WTC11 (cell line): ENCODE data around the gene MET. TPM values are rescaled to one million over a fixed set of nuclear protein-coding genes. Genes with fewer than 3 reads are reported as not detected.

Source experiments
- ATAC-seq: fragments of 200-7000 bp; cut with Tn5 transposase; 2 replicates; pipeline ENCODE4 v1.10.0; 2021; ENCODE audit warnings: mild to moderate bottlenecking, moderate library complexity
- CTCF ChIA-PET: fragments of 300-600 bp; sonication (Branson Sonifier 250); formaldehyde crosslinking; loops from one replicate; lab custom pipeline; 2021; ENCODE audit warnings: antibody characterized with exemption; lab: Charles Lee
- POLR2A ChIA-PET: fragments of 350-600 bp; sonication (Branson Sonifier 250); formaldehyde crosslinking; loops from one replicate; lab custom pipeline; 2021; ENCODE audit warnings: antibody characterized with exemption; lab: Charles Lee
- DNase-seq: peaks from one replicate; pipeline ENCODE4 v3.0.0; 2021; ENCODE audit warnings: low spot score
- H3K27ac Mint-ChIP-seq: 2 replicates; pipeline ENCODE4 v1.8.0; 2021; ENCODE audit warnings: mixed read lengths
- H3K27me3 Mint-ChIP-seq: 2 replicates; pipeline ENCODE4 v1.8.0; 2021; ENCODE audit warnings: low read depth, mild to moderate bottlenecking, moderate library complexity, mixed read lengths
- H3K36me3 Mint-ChIP-seq: 2 replicates; pipeline ENCODE4 v1.8.0; 2021; ENCODE audit warnings: mixed read lengths
- H3K4me1 Mint-ChIP-seq: 2 replicates; pipeline ENCODE4 v1.8.0; 2022; ENCODE audit warnings: mixed read lengths
- H3K4me3 Mint-ChIP-seq: 2 replicates; pipeline ENCODE4 v1.8.0; 2021; ENCODE audit warnings: mild to moderate bottlenecking, moderate library complexity, mixed read lengths
- H3K9me3 Mint-ChIP-seq: 2 replicates; pipeline ENCODE4 v1.8.0; 2021; ENCODE audit warnings: mixed read lengths
- ATF1 ChIP-seq: sonication (generic); formaldehyde crosslinking; IDR thresholded peaks from 2 replicates; pipeline ENCODE4 v1.8.1; 2023; ENCODE audit warnings: mild to moderate bottlenecking, moderate library complexity, missing genetic modification reagents
- CREB1 ChIP-seq: sonication (generic); formaldehyde crosslinking; IDR thresholded peaks from 2 replicates; pipeline ENCODE4 v1.8.0; 2023; ENCODE audit warnings: mild to moderate bottlenecking, missing genetic modification reagents
- ETV6 ChIP-seq: sonication (generic); formaldehyde crosslinking; IDR thresholded peaks from 2 replicates; pipeline ENCODE4 v1.8.1; 2022; ENCODE audit warnings: mild to moderate bottlenecking, missing genetic modification reagents
- GABPB1 ChIP-seq: sonication (generic); formaldehyde crosslinking; IDR thresholded peaks from 2 replicates; pipeline ENCODE4 v1.8.1; 2023; ENCODE audit warnings: mild to moderate bottlenecking, missing genetic modification reagents
- GRHL2 ChIP-seq: fragments of 250-450 bp; sonication (Bioruptor Pico); IDR thresholded peaks from 2 replicates; pipeline ENCODE4 v1.8.0; 2022; ENCODE audit warnings: mild to moderate bottlenecking, moderate library complexity; ENCODE audit not compliant: insufficient replicate concordance, severe bottlenecking
- JAZF1 ChIP-seq: fragments of 250-450 bp; sonication (Bioruptor Pico); IDR thresholded peaks from 2 replicates; pipeline ENCODE4 v1.9.0; 2021; ENCODE audit warnings: moderate library complexity, mild to moderate bottlenecking, inconsistent platforms
- JUN ChIP-seq: sonication (generic); formaldehyde crosslinking; IDR thresholded peaks from 2 replicates; pipeline ENCODE4 v1.8.0; 2023; ENCODE audit warnings: mild to moderate bottlenecking, missing genetic modification reagents
- PRRX2 ChIP-seq: fragments of 250-450 bp; sonication (Bioruptor Pico); IDR thresholded peaks from 2 replicates; pipeline ENCODE4 v1.8.0; 2021; ENCODE audit warnings: mild to moderate bottlenecking
- SMAD3 ChIP-seq: sonication (generic); formaldehyde crosslinking; IDR thresholded peaks from 2 replicates; pipeline ENCODE4 v1.8.0; 2022; ENCODE audit warnings: missing genetic modification reagents, mild to moderate bottlenecking, borderline replicate concordance
- SP1 ChIP-seq: sonication (generic); formaldehyde crosslinking; conservative IDR thresholded peaks from 2 replicates; pipeline ENCODE4 v1.8.1; 2022; ENCODE audit warnings: missing genetic modification reagents
- TEAD4 ChIP-seq: sonication (generic); formaldehyde crosslinking; IDR thresholded peaks from 2 replicates; pipeline ENCODE4 v1.8.0; 2022; ENCODE audit warnings: mild to moderate bottlenecking, missing genetic modification reagents
- ZNF121 ChIP-seq: sonication (generic); formaldehyde crosslinking; IDR thresholded peaks from 2 replicates; pipeline ENCODE4 v1.8.0; 2023; ENCODE audit warnings: missing genetic modification reagents
- ZNF416 ChIP-seq: fragments of 250-450 bp; sonication (Bioruptor Pico); IDR thresholded peaks from 2 replicates; pipeline ENCODE4 v1.9.0; 2021; ENCODE audit warnings: mild to moderate bottlenecking, inconsistent platforms
- ZNF671 ChIP-seq: fragments of 250-450 bp; sonication (Bioruptor Pico); IDR thresholded peaks from 2 replicates; pipeline ENCODE4 v1.8.0; 2021; ENCODE audit warnings: mild to moderate bottlenecking
- total RNA-seq: library from RNA; stranded (reverse); gene quantifications from 3 replicates; pipeline ENCODE4 v1.2.3, GENCODE V29; 2021
- TF ChIP-seq, protein P1 (sequence below): sonication (generic); formaldehyde crosslinking; IDR thresholded peaks from 2 replicates; pipeline ENCODE4 v1.8.0; 2023; ENCODE audit warnings: missing genetic modification reagents, mild to moderate bottlenecking, borderline replicate concordance
- TF ChIP-seq, protein P2 (sequence below): sonication (generic); formaldehyde crosslinking; IDR thresholded peaks from 2 replicates; pipeline ENCODE4 v1.8.1; 2023; ENCODE audit warnings: mild to moderate bottlenecking, missing genetic modification reagents, moderate library complexity
- TF ChIP-seq, protein P3 (sequence below): sonication (generic); formaldehyde crosslinking; IDR thresholded peaks from 2 replicates; pipeline ENCODE4 v1.8.1; 2023; ENCODE audit warnings: mild to moderate bottlenecking, moderate library complexity, missing genetic modification reagents
- TF ChIP-seq, protein P4 (sequence below): sonication (generic); formaldehyde crosslinking; IDR thresholded peaks from 2 replicates; pipeline ENCODE4 v1.8.0; 2022; ENCODE audit warnings: mild to moderate bottlenecking, missing genetic modification reagents
- TF ChIP-seq, protein P5 (sequence below): sonication (generic); formaldehyde crosslinking; IDR thresholded peaks from 2 replicates; pipeline ENCODE4 v1.8.0; 2022; ENCODE audit warnings: mild to moderate bottlenecking, missing genetic modification reagents
- TF ChIP-seq, protein P6 (sequence below): sonication (generic); formaldehyde crosslinking; IDR thresholded peaks from 2 replicates; pipeline ENCODE4 v1.8.1; 2023; ENCODE audit warnings: mild to moderate bottlenecking, missing genetic modification reagents

Gene MET
- total RNA-seq, 1 experiment from 2014 or later = 9.4 TPM

DNA sequence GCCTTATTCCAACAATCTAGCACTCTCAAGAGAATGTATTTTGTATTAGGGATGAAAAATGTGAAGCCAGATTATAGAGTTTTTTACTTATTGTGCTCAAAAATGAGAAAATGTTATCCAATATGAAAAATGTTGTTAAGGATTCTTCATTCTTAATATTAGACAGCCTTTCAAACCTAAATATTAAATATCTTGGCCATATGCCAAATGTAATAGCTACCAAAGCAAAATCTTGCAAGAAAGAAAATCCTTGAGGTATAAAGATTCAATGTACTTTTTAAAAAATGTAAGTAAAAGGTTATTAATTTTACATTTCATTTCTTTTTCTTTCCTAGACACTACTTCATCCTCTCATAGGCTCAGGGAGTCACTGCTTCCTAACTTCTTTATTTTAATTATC, 33.4 kb downstream of the MET start:
- Mint-ChIP-seq H3K27me3 (no peaks in the 10 kb centered on the region), H3K9me3 (no peaks in the 10 kb centered on the region), H3K27ac (no peak overlapping the region), H3K4me1 (peaks cover 33% of the 10 kb centered on the region), H3K4me3 (no peak overlapping the region), H3K36me3 (no peaks in the 10 kb centered on the region)
- DNase-seq = no peak
- ChIA-PET POLR2A (no interaction called here), CTCF (no interaction called here)
- TF ChIP-seq ETV6 (CRISPR knock-in tag) (no peak), SP1 (CRISPR knock-in tag) (no peak), JAZF1 (no peak), GRHL2 (CRISPR knock-in tag) (no peak), GABPB1 (CRISPR knock-in tag) (no peak), SMAD3 (CRISPR knock-in tag) (no peak)
- TF ChIP-seq, protein P1, sequence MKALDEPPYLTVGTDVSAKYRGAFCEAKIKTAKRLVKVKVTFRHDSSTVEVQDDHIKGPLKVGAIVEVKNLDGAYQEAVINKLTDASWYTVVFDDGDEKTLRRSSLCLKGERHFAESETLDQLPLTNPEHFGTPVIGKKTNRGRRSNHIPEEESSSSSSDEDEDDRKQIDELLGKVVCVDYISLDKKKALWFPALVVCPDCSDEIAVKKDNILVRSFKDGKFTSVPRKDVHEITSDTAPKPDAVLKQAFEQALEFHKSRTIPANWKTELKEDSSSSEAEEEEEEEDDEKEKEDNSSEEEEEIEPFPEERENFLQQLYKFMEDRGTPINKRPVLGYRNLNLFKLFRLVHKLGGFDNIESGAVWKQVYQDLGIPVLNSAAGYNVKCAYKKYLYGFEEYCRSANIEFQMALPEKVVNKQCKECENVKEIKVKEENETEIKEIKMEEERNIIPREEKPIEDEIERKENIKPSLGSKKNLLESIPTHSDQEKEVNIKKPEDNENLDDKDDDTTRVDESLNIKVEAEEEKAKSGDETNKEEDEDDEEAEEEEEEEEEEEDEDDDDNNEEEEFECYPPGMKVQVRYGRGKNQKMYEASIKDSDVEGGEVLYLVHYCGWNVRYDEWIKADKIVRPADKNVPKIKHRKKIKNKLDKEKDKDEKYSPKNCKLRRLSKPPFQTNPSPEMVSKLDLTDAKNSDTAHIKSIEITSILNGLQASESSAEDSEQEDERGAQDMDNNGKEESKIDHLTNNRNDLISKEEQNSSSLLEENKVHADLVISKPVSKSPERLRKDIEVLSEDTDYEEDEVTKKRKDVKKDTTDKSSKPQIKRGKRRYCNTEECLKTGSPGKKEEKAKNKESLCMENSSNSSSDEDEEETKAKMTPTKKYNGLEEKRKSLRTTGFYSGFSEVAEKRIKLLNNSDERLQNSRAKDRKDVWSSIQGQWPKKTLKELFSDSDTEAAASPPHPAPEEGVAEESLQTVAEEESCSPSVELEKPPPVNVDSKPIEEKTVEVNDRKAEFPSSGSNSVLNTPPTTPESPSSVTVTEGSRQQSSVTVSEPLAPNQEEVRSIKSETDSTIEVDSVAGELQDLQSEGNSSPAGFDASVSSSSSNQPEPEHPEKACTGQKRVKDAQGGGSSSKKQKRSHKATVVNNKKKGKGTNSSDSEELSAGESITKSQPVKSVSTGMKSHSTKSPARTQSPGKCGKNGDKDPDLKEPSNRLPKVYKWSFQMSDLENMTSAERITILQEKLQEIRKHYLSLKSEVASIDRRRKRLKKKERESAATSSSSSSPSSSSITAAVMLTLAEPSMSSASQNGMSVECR (CRISPR knock-in tag) = no peak
- TF ChIP-seq, protein P2, sequence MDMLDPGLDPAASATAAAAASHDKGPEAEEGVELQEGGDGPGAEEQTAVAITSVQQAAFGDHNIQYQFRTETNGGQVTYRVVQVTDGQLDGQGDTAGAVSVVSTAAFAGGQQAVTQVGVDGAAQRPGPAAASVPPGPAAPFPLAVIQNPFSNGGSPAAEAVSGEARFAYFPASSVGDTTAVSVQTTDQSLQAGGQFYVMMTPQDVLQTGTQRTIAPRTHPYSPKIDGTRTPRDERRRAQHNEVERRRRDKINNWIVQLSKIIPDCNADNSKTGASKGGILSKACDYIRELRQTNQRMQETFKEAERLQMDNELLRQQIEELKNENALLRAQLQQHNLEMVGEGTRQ (CRISPR knock-in tag) = no peak
- TF ChIP-seq, protein P3, sequence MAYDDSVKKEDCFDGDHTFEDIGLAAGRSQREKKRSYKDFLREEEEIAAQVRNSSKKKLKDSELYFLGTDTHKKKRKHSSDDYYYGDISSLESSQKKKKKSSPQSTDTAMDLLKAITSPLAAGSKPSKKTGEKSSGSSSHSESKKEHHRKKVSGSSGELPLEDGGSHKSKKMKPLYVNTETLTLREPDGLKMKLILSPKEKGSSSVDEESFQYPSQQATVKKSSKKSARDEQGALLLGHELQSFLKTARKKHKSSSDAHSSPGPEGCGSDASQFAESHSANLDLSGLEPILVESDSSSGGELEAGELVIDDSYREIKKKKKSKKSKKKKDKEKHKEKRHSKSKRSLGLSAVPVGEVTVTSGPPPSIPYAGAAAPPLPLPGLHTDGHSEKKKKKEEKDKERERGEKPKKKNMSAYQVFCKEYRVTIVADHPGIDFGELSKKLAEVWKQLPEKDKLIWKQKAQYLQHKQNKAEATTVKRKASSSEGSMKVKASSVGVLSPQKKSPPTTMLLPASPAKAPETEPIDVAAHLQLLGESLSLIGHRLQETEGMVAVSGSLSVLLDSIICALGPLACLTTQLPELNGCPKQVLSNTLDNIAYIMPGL (CRISPR knock-in tag) = no peak
- TF ChIP-seq, protein P4, sequence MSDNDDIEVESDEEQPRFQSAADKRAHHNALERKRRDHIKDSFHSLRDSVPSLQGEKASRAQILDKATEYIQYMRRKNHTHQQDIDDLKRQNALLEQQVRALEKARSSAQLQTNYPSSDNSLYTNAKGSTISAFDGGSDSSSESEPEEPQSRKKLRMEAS (CRISPR knock-in tag) = no peak
- TF ChIP-seq, protein P5, sequence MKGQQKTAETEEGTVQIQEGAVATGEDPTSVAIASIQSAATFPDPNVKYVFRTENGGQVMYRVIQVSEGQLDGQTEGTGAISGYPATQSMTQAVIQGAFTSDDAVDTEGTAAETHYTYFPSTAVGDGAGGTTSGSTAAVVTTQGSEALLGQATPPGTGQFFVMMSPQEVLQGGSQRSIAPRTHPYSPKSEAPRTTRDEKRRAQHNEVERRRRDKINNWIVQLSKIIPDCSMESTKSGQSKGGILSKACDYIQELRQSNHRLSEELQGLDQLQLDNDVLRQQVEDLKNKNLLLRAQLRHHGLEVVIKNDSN = no peak
- no peak for ATAC-seq

DNA sequence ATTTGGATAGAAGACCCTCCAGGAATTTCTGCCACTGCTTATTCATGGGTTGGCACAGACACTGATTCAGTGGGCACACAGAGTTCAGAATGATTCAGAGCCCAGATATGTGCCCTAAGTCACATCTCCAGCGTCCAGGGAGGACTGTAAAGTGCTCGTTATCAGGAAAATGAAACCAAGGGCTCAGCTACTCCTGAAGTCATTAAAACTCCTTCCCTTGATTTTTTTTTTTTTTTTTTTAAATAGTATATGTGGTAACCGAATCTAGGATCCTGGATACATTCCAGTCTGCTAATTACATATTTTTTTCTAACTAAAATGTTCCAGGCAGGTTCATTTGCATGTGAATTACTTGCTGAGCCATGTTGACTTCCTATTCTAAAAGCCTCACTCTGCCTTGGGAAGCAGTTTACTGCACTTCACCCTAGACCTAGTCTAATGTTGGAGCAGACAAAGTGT, 34.7 kb downstream of the MET start:
- no peaks in the 10 kb centered on the region for H3K36me3 Mint-ChIP-seq
- POLR2A ChIA-PET = interaction anchor here (0.6 kb wide), 1 partner anchor 30 kb away, joined by 3 read pairs; no protein-coding TSS in a partner anchor
- H3K27me3 Mint-ChIP-seq = no peaks in the 10 kb centered on the region
- peak overlapping the region; percentile 90 for H3K27ac Mint-ChIP-seq
- ATAC-seq (peak; percentile 78), DNase-seq (no peak)
- CTCF ChIA-PET = no interaction called here
- H3K9me3 Mint-ChIP-seq = no peaks in the 10 kb centered on the region
- H3K4me1 Mint-ChIP-seq = peaks cover 39% of the 10 kb centered on the region
- H3K4me3 Mint-ChIP-seq = 0 out of 2 replicates have a peak overlapping the region, but pooled peaks have one; percentile 18
- no peak for TF ChIP-seq PRRX2
- TF ChIP-seq SP1 (CRISPR knock-in tag) = no peak
- TF ChIP-seq ATF1 = no peak
- TF ChIP-seq, protein P6, sequence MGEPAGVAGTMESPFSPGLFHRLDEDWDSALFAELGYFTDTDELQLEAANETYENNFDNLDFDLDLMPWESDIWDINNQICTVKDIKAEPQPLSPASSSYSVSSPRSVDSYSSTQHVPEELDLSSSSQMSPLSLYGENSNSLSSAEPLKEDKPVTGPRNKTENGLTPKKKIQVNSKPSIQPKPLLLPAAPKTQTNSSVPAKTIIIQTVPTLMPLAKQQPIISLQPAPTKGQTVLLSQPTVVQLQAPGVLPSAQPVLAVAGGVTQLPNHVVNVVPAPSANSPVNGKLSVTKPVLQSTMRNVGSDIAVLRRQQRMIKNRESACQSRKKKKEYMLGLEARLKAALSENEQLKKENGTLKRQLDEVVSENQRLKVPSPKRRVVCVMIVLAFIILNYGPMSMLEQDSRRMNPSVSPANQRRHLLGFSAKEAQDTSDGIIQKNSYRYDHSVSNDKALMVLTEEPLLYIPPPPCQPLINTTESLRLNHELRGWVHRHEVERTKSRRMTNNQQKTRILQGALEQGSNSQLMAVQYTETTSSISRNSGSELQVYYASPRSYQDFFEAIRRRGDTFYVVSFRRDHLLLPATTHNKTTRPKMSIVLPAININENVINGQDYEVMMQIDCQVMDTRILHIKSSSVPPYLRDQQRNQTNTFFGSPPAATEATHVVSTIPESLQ (CRISPR knock-in tag) = no peak
- TF ChIP-seq, protein P1 (CRISPR knock-in tag) = no peak
- no peak for TF ChIP-seq ZNF671
- no peak for TF ChIP-seq ZNF416
- no peak for TF ChIP-seq TEAD4 (CRISPR knock-in tag)
- TF ChIP-seq CREB1 (CRISPR knock-in tag) = no peak
- no peak for TF ChIP-seq ZNF121
- no peak for TF ChIP-seq JUN
